OCI-LY7 (cell line): Measurements from ENCODE around the gene PELO.

ENCODE experiments used
- CTCF ChIP-seq: fragments of 200-600 bp; sonication (generic); conservative IDR thresholded peaks from 2 replicates; pipeline ENCODE4 v1.5.1; 2014; ENCODE audit warnings: mild to moderate bottlenecking, antibody characterized with exemption, low read length, moderate library complexity, mixed read lengths
- EZH2phosphoT487 ChIP-seq: fragments of 200-600 bp; sonication (generic); IDR thresholded peaks from 2 replicates; pipeline ENCODE4 v1.6.1; 2018; ENCODE audit warnings: low read depth, borderline replicate concordance, mild to moderate bottlenecking, mixed run types, antibody characterized with exemption, low read length, moderate library complexity, mixed read lengths

GRCh38 chr5:52796031-52796430 is 8.3 kb downstream of the PELO start:
- TF ChIP-seq CTCF (no peak), EZH2phosphoT487 (no peak)
